Muscle of arm (tissue), 12 donors: Measurements from ENCODE around the gene LRRC4. TPM values are rescaled to one million over a fixed set of nuclear protein-coding genes. Genes with fewer than 3 reads are reported as not detected.

Source experiments
- DNase-seq: peaks from one replicate; pipeline ENCODE4 v3.0.0-alpha.2; 2013
- polyA plus RNA-seq, 12 donors: library from polyadenylated mRNA; unstranded; fragments of 120-200 nt; gene quantifications; one replicate each; pipeline ENCODE4 v1.2.1, GENCODE V29; 2013; ENCODE audit not compliant: insufficient read length in 12 of 12

Gene LRRC4
- polyA plus RNA-seq, 12 donors: 2.3 to 7.3 (median 3.5) TPM; not detected in 1

DNA sequence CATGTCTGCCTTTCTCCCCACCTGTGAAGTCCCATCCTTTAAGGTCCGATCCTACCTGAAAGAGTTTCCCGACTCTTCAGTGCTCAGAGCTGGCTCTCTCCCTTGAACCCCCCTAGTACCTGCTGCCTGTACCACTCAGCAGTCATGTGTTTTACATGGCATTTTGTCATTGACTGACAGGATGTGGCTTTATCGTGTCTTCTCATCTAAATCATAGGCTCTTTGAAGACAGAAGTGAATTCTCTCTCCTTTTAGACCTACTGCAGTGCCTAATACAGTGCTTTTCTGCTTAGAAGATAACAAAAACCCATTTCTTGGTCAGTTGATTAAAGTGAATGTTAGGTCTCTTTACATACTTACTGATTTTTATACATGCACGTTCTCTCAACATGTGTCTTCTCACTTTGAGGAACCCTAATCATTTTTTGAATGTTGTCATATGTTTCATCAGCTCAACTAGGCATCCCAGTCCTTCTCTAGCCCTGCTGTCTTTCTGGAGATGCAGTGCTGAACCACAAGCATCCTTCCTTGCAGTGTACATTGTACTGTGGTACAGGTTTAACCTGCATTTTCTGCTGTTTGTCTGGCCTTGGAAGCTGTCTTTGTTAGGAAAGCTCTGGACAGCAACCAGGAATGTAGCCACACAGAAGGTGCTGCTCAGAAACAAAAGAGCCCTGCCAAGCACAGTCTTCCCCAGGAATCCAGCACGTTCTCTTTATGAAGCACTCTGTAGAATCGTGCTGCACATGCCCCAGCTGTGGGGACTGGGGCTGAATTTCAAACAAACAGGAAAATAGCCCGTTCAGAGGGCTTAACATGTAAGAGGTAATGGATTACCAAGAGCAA, 28.1 kb upstream of the LRRC4 start:
- DNase-seq: no peak

DNA sequence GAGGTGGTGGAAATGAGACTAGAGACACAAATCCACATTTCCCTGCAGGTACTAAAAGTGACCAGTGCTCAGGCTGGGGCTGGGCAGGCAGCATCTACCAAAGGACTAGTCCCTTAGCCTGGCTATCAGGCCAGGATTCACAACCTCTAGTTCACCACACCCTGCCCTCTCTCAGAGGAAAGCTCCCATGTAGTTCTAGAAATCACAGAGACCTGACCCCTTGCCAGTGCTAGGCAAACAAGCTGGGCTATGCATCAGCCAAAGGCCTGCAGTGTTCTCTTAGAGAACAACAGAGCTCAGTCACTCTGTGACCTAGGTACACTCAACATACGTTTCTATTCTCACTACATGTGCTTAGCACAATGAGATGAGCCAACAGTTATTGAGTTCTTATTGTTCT, 26.7 kb upstream of the LRRC4 start:
- no peak for DNase-seq

DNA sequence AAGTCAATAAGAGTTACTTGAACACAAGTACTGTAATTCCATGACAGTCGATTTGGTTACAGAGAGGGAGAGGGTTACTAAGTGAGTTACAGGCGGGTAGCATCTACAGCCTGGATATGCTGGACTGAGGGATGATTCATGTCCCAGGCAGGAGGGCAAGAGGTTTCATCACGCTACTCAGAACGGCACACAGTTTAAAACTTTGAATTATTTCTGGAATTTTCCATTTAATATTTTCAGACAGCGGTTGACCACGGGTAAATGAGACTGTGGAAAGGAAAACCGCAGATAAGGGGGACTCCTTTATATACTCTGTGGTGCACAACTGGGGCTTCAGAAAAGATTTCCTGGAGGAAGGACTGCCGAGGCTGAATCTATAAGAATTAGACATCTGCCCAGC, 25.7 kb upstream of the LRRC4 start:
- no peak for DNase-seq

DNA sequence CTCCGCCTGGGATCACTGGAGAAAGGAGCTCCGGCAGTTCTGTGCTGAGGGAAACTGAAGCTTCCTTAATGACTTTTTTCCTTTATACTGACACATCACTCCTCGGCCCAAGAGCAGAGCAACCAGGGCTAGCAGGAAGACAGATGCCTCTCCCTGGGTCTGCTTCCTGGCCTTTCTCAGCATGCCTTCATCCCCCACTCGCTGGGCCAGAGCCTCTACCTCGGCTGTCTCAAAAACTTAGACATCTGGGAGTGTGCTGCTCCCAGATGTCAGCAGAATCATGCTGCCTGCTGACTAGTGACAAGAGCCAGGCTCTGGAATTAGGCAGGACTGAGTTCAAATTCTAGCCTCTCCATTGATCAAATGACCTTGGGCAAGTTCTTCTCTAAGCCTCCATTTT, 24.4 kb upstream of the LRRC4 start:
- no peak for DNase-seq

DNA sequence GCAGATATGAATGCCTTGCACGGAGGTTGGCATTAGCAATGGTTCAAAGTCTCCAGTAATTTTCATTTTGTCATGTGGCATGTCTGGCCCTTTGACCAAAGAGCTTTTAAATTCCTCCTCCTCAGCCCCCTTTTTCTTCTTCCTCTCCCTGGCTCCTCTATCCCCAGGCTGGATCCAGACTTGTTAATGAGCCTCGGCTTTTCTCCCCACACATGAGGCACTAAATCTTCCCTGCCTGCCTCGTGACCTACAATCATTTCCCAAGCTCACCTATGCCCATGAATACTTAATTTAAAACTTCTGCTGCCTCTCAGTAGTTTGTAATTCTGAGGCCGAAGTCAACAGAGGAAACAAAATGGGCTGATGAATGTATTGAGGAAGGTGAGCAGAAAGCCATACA, 23.3 kb upstream of the LRRC4 start:
- DNase-seq: no peak

DNA sequence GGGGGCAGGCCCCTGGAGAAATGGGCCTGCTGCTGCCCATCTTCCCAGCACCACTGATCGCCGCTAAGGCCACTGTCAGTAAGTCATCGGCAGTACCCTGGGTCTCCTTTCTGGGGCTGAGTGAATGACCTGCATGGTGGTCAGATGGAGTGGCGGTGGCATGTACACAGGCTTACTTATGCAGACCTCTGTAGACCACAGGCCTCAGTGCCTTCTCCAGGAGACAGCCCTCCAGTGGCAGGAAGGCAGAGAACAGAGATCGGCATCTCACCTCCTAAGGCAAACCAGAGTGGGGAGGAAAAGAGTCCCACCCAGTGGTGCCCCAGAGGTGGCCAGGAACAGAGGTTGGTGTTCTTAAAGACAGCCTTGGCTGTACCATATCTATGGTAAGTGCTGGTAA, 22.8 kb upstream of the LRRC4 start:
- DNase-seq: no peak

DNA sequence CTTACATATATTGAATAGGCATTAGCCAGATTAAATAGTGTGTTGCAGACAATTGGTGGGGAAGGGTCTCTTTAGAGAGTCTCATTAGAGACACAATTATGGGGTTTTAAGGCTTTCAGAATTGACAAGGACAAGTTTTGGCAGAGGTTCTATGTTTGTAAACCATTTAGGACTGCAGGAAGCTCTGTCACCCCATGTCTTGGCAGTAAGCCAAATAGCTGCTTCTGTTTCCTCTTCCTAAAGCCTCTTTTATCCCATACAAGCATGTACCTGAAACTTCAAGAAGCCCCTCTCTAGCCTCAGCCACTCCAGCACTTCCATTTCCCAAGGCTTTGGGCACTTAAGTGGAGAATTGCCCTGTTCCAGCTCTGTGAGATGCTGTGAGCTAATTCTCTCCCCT, 21.8 kb upstream of the LRRC4 start:
- no peak for DNase-seq

DNA sequence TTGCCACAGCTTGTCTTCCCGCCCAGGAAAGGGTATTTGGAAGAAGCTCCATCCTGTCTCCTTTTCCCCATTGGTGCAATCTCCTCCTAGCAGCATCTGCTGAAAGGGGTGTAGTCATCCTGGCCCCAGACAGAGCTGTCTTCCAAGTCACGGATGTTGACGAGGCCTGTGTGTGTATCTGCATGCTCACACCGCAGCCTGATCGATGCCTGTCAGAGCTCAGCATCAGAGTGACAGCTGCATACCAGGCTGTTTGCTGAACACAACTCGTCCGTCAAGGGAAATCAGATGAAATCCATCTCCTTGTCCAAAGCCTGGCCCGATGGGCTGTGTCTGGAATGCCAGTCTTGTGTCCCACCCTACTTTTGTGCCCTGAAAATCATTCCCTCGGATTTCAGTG, 21.2 kb upstream of the LRRC4 start:
- DNase-seq: no peak

DNA sequence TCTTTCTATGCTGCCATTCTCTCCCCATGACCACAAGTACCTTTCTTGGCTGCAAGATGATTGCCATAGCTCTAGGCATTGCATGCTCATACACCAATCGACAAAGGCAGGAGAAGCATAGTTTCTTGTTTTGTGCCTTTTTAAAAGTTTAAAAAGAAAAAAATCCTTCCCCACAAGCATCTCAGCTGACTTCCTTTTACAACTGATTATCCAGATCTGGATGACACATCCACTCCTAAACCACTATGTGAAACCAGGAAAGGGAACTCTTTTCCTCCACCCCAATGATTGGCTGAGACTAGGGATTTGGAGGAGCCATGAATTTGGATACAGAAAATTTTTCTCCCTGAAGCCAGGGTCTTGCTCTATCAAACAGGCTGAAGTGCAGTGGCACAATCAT, 14.5 kb upstream of the LRRC4 start:
- DNase-seq: no peak

DNA sequence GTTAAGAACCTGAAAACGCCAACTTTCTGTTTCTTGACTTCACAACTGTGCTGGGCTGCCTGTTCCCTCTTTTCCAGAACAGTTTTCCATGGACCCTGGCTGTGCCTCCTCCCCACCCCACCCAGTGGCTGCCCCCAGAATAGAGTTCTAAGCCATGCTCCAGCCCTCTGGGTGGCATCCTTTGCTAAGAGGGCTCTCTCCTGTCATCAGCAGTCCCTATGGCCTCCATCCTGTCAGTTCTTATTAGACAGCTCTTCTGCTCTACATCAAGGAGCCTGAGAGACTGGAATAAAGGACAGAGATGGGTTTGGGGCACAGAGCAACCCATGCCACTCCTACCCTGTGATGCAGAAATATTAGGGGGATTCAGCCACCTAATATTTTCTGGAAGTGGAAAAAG, 13.9 kb upstream of the LRRC4 start:
- DNase-seq: no peak

DNA sequence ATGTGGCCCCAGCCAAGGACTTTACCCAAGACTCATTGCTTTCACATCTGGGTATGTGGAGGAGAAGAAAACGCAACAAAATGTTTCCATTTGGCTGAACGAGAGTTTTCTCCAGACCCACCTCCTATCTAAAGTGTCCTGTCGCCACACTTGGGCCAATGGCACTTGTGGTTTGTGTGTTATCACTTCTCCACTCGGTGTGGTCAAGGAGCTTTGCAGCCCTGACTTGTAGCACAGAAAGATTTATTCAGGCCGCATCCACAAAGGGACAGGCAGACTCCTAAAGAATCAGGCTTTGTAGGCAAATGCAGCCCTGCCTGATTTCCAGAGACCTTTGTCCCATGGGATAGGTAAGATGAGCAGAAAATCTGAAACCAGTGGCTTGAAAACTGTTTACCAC, 12.8 kb upstream of the LRRC4 start:
- no peak for DNase-seq

DNA sequence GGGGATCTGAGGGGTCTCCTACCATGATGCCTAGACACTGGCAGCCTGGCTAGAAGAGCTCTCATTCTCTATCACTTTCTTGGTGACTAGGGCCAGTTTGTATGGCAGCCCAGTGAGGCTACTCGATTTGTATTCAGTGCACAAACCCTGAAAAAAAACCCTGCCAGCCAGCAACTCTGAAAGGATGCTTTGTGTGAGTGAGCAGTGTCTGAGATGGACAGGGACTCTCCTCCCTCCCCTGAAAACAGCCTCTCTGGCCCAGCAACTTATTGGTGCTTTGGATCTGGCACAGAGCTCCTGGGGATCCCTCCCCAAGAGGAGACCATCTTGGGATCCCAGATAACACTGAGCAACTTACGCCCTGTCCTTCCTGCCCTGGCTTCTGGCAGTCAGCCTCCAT, 10.8 kb upstream of the LRRC4 start:
- DNase-seq: no peak

DNA sequence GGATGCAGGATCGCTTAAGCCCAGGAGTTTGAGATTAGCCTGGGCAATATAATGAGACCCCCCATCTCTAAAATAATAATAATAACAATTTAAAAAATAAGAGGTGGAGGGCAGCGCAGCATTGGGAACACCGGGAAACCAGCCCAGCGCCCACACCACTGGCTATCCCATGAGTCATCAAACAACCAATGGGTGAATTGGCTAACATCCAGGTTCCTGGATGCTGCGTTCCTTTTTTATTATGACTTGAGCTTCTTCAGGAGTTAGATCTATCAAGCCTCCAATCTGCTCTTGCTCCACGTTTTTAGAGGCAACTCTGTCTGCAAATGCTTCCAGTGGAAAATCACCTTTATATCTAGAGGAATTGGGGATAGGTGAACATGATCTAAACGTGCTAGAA, 10.0 kb upstream of the LRRC4 start:
- DNase-seq: no peak

DNA sequence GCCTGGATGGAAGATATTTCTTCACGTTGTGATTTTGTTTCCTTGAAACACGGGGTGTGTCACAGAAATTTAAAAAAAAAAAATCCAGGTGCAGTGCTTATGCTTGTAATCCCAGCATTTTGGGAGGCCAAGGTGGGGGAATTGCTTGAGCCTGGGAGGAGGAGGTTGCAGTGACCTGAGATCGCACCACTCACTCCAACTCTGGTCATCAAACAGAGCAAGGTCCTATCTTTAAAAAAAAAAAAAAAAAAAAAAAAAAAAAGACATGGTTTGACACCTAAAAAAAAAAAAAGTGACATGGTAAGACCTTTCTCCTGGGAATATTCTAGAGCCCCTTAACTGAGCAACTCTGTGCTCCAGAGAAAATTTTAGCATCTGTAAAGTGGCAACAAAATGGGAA, 9.0 kb upstream of the LRRC4 start:
- DNase-seq: no peak

DNA sequence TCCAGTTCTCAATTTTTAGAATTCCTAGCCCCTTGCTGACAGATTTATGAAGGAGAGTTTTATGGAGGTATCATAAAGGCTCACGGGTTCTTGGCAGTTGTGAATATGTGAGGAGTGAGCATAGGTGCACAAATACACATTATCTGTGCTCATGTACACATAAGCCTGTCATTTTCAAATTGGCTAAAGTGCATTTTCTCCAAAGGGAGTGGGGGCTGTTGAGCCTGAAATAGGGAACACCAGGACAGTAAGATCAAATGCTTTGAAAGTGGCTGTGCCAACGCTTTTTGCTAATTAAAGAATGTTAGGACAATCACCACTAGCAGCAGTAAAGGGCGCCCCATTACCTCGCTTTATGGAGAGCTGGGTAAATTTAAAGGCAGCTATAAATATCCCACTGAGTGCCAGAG, 8.3 kb upstream of the LRRC4 start:
- no peak for DNase-seq

DNA sequence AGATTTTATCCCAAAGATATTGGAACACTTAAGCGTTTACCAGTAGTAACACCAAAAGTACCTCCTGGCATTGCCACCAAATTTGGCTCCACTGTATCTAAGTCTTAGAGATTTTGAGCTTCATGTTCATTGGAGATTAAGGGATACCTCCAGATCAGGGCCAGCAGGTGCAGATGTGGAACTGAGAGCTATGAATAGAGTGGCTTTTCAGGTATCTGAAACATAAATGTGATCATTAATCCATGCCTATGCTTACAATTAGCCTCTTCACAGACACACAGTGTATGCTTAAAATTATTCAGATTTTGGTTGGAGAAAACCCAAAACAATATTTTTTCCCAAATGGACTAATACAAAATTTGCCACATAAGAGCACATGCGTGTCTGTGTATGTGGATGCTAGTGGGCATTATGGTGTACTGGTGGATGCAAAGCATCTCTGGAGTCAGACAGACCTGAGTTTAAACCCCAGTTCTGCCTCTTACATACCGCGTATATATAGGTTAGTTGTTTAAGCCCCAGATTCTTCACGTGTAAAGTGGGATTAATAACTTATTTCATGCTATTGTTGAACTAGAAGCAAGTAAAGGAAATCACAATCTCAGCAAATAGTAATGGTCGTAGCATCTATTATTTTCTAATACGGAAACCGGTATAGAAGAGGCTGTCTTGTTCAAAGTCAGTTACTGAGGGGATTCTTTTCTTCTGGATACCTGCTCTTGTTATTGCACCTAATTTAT, 6.8 kb upstream of the LRRC4 start:
- DNase-seq: no peak

DNA sequence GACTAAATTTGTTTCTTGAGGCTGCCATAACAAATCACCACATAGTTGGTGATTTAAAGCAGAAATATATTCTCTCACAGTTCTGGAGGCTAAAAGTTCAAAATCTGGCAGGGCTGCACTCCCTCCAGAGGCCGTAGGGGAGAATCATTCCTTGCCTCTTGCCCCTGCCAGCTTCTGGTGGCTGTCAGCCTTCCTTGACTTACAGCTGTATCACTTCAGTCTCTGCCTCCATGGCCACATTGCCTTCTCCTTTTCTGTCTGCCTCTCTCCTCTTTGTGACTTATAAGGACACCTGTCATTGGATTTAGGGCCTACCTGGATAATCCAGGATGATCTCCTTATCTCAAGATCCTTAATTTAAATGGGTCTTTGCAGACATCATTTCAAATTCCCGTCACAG, 5.8 kb upstream of the LRRC4 start:
- no peak for DNase-seq

DNA sequence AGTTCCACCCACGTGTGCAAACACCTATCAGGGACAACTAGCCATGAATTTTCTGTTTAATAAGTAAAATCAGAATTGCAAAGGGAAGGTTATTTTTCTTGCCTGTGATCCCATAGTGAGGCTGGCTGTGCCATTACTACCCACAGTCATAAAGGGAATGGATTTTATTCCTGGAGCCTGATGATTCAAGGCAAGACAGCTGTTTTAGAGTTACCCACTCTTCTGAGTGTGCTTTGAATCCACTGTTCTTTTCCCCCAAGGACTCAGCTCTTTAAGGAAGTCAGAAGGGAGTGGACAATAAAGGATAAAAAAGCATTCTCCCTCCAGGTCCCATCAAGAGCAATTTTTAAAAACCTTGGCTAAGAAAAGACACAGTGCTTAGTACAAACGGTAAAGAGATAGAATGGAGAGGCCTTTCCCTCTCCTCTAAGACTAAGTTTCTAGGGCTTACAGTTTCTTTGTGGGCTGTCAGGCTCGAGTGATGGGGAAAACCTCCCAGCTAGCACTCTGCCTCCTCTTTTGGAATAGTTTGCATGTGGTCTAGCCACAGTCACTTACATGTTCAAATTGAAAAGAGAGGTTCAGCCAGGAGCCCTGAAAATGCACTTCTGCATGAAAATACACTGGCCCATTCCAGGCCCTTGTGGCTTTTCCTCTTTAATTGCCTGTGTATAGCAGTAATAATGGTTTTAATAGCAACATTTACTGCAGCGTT, 5.1 kb upstream of the LRRC4 start:
- DNase-seq: no peak

DNA sequence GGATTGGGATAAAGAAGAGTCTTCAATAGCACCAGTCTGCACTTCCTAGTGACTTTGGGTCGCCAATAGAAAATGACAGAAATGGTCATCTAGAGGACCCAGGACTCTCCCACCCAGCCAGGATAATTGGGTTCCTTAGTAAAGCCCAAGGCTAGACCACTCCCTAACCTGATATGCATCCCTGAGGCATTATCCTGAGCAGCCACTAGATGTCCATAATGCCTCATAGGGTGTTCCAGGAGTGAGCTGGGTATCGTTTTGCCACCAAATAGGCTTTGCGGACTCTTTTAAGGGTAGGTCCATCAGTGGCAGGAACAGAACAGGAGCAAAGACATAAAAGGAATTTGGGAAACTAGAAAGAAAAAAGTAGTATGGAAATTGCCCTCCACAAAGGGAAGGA, 4.5 kb upstream of the LRRC4 start:
- no peak for DNase-seq

DNA sequence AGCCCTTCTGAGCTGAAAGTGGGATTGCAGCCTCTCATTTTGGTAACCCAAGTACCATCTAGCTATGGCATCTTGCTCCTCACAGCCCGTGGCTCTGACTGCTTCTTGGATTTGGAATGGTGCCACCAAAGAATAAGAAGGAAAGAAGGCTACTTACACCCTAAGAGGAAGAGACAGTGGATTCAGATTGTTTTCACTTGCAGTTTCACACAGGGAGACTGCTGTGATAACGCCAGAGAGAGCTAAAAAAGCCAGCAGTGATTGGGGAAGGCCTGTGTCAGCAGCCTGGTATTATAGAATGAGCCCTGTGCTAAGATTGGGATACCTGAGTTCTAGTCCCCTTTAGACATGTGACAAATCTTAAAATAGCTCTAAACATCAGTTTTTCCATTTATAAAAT, 3.6 kb upstream of the LRRC4 start:
- no peak for DNase-seq

DNA sequence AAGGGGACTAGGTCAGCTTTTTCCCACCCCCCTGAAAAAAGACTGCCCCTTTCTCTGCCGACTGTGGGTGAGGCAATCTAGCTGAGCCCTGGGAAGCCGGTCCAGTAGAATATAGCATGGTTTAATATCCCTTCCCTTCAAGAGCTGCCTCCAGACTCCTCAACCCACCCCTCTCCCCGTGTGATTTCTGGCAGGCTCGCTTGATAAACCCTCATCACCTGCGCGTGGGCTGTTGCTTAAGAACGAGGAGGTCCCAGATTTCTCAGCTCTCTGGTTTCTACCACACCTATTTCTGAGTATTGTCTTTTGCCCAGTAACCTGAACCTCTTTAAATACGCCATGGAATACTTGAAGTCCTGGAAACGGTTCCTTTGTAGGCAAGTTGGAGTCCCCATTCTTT, 2.0 kb upstream of the LRRC4 start:
- DNase-seq: no peak

DNA sequence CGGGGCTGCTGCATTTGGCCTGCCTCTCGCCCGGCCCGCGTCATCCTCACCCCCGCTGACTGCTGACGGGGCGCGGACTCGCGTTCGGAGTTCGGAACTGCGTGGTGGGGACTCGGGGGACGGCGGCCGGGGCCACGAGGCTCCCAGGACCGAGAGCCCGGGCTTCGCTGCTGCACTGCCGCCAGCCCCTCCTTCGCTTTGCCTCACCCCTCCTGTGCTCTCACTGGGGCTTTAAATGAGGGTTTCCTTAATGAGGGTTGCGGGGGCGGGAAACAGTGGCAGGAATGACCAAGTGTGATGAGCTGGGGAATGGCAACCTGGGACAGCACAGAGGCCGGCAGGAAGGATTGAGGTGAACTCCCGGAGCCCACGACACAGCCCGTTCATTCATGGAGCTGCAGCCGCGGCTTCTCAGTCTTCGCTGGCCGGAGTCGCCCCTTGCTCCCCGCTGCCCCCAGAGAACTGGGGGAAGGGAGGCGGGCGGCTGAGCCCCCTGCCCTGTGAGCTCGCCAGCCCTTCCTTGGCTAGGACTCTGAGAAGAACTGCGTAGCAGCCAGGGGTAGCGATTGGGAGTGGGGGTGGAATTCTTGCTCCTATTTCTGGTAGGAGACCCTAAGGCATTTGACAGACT, 1.5 kb upstream of the LRRC4 start:
- no peak for DNase-seq
